Fibroblast of upper back skin (primary cell): ENCODE results near the gene KRTAP5-3.

Experiments
- DNase-seq: peaks from one replicate; pipeline ENCODE4 v3.0.0-alpha.2; 2013

The KRTAP5-3 gene

DNA sequence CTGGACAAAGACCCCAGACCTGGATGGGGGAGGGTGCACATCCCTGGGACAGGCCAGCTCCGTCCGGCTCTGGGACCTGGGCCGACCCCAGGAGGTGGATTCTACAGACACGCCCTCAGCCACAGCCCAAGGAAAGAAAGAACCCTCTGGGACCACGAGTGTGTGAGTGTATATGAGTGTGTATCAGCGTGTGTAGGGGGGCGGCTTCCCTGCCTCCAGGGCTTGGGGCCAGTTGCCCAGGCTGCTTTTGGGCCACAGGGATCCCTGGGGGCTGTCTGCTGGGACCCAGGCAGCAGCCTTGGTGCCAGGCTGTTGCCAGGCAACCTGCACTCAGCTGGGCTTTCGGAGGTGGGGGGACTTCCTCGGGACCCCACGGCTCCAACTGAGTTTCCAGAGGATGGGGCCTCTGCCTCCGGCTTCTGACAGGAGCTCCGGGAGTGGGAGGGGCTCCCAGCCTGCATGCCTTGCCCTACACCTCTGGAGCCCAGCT lies 45.1 kb downstream of the KRTAP5-3 start:
- DNase-seq, result no peak

DNA sequence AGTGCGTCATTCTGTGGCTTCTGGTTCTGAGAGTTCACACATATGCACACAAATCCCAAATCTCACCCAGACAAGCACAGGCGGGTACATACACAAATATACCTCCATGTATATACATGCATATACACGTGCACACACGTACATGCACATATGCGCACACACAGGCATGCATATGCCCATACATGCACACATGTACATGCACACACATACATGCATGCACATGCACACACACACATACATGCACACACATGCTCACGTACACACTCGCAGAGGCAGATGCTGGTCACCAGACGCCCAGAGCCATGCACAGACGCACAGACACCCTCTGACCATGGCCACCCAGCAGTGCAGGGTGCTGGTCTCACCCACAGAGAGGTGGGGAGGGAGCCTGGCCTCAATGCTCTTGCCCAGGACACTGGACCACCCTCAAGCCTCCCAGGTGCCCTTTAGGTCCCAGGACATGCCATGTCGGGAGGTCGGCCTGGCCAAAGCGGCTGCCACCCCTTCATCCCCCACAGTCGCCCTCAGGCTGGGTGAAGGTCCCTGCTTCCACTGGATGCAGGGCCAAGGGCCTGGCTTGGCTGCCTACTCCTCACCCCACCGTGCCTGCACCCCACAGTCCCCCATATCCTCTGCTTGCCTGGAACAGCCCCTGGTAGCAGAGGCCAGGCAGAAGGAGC lies 45.7 kb downstream of the KRTAP5-3 start:
- no peak for DNase-seq

DNA sequence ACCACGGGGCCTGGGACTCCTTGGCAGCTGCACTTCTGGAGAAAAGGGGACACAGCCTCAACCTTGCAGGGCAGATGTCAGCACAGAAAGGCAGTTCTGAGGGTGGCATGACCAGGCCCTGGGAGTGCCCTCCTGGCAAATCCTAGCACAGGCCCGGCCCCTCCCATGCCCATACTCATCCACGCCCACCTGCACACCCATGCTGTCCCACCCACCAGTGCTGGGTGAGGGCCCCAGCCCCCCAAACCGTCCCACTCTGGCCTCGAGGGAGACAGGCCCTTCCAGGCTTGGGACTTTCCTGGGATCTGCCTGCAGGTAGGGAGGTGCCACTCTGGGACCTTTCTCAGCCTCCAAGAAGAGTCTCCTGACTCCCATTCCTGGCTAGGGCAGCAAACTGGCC lies 46.3 kb downstream of the KRTAP5-3 start:
- DNase-seq, result no peak

DNA sequence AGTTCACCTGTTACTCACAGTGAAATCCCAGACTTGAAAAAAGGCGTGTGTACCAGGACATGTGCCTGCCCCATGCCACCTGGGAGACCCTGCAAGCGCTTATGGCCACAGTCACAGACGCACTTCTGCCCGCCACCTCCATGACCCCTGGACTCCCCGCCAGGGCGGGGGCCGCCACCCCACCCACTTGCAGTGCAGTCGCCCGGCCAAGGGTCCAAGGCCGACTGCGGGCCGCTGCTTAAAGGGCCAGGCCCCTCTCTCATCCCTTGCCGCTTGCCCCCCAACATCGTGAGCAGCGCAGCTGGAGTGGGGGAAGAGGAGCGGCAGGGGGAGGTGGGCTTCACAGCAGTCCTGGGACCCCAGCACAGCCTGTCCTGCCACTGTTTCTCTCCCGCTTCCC lies 47.0 kb downstream of the KRTAP5-3 start:
- no peak for DNase-seq

DNA sequence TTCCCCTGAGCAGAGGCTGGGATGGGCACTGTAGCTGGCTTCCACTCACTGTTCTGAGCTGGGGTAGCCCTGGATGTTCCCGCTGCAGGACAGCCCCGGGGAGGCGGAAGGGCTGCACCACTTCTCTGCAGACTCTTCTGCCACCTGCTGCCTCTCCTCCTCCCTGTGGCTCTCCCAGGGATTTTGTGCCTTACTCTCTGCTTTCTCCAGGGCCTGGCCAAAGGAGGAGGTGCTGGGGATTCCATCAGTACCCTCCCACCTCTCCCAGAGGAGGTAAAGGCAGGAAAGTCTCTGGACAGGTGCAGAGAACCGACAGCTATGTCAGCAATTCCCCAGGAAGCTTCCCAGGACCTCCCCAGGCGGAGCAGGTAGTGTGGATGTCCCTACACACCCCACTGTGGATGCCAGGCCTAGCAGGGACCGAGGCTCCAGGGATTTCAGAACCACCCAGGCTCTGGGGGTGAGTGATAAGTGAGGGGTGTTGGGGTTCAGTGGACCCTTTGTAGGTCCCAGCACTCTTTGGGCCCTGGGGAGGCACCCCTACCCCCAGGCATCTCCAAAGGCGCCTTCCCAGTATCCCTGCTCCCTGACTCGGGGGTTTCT lies 47.5 kb downstream of the KRTAP5-3 start:
- DNase-seq, result no peak

DNA sequence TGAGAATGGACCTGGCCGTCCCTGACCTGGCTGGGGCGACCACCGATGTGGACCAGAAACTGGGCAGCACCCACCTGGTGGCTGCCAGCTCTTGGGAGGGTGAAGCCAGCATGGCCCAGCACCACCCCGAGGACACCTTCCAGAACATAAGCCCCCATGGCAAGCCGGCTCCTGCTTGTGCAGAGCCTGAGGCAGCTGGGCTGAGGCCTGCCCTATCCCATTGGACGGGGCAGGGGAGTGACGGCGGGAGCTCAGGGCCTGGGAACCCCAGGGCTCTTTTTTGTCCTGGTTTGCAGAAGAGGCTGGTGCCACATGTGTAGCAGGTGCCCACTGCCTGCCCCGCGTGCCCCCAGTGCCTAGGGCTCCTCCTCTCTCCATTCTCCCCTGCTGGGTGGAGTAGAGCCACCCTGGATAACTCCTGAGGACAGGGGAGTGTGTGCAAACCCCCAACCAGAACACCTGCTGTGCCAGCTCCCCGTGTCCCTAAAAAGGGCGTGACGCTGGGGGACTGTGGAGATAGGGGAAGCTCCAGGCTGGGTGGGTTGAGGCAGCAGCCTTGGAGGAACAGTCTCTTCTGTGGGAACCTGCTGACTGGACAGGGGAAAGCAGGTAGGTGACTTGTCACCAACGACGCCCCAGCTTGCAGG lies 48.1 kb downstream of the KRTAP5-3 start:
- DNase-seq, result no peak

DNA sequence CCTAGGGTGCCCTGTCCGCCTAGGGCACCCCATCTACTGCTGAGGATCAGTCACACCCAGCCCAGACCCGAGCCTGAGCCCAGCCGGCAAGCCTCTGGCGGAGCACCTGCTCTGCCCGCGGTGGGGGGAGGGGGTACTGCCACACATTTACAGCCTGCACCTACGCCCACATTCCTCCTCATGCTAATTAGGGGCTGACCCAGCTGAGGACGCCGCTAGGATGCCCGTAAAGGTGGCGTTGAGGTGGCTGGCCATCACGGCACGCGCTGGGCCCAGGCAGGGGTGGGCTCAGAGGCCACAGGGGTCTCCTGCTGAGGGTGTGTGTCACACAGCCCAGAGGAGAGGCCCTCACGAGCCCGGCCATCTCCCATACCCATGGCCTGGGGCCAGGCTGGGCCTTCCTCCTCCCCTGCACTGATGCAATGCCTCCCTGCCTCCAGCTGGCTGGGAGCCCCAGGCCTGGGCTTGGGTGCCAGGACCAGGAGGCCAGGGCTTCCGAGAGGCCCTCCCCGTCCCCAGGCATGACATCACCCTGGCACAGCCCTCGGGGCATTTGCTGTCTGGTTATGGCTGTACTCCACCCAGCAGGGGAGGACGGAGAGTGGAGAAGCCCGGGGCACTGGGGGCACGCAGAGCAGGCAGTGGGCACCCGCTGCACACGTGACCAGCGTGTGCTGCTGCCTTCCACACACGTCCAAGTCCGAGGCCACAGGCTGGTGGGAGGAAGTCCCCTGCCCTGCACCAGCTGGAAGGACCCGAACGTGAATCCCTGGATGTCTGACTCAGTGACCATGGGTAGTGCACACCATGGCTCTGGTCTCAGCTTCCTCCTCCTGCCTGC lies 48.9 kb downstream of the KRTAP5-3 start:
- peak; percentile 48 for DNase-seq

DNA sequence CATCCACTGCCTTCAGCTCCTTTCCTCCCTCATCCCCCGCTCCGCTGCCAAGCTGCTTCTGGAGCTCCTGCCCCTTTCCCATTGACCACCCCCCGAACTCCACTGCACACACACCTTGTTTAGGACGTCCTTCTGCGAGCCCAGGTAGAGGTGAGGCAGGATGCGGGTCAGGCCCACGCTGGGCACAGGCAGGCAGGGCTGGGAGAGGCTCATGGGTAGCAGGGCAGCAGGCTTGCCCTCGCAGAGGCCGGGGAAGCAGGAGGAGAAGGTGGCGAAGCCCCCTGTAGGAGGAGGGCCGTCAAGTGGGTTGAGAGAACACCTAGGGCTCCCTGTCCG lies 49.5 kb downstream of the KRTAP5-3 start:
- no peak for DNase-seq

DNA sequence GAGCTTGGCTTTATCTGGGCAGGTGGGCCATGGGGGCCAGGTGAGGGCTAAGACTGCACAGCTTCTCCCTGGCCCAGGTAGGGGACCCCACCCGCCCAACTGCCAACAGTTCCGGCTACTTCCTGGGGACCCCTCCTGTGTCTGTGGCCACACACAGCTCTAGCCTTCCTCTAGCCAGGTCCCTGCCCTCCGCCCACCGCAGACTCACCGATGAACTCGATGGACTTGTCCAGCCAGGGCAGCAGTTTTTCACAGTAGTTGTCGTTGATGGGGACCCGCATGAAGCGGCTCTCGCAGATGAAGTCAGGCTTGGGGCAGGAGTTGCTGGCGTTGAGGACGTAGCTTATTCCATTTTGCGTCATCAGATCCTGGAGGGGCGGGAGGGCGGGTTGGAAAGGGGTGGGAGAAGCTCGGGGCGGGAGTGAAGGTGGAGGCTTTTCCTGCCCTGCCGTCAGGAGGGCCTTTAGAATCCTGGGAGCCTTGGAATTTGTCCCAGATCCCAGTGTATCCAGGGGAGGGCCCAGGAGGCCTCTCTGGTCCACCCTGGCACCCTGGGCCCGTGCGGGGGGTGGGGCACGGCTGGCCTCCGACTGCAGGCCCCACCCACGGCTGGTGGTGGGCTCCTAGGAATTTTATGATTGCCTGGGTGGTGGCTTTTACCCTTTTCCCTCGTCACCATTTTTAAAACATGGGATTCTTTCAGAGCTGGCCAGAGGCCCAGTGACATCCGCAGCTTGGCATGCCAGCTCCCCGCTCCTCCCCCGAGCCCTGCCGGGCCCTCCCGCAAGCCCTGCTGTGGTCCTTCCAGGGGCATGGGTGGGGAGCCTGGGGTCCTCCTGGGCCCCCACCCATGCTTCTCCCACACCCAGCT lies 50.1 kb downstream of the KRTAP5-3 start:
- peak; percentile 80 for DNase-seq
